Endothelial cell of umbilical vein (primary cell): Measurements from ENCODE around the gene CFAP161. TPM values are rescaled to one million over a fixed set of nuclear protein-coding genes. Genes with fewer than 3 reads are reported as not detected.
A peak's percentile ranks its signal among the peaks of the same experiment; 100 is the strongest.

ENCODE experiments used
- BruUV-seq: library from RNA; stranded (reverse); fragments of 400-500 nt; replicated peaks from 2 replicates; lab custom pipeline; 2021; lab: Mats Ljungman, UMichigan
- CTCF ChIA-PET: fragments of 300-600, 350-600 bp; sonication (Branson Sonifier 250); formaldehyde crosslinking; loops from one replicate; lab custom pipeline; 2021; ENCODE audit warnings: antibody characterized with exemption, inconsistent platforms; lab: Charles Lee
- POLR2A ChIA-PET: fragments of 300-600, 350-600 bp; sonication (Branson Sonifier 250); formaldehyde crosslinking; loops from one replicate; lab custom pipeline; 2021; ENCODE audit warnings: antibody characterized with exemption, inconsistent platforms; lab: Charles Lee
- DNase-seq: peaks from one replicate; pipeline ENCODE4 v3.0.0-alpha.2; 2011; ENCODE audit warnings: low read depth, low spot score
- FAIRE-seq: peaks from 2 replicates; lab custom pipeline; 2011; peaks lifted over from hg19 to GRCh38; lab: Jason Lieb, UNC
- H2AFZ ChIP-seq: 2 replicates; pipeline ENCODE4 v1.6.0; 2012; ENCODE audit warnings: low read depth, low read length, control low read depth, inconsistent platforms
- H3K27ac ChIP-seq: 2 replicates; pipeline ENCODE4 v1.5.1; 2011; ENCODE audit warnings: low read depth, mild to moderate bottlenecking, control low read depth, low read length, moderate library complexity; ENCODE audit not compliant: insufficient read depth
- H3K27me3 ChIP-seq, 2 experiments: 2 replicates each; pipeline versions ENCODE4 v1.6.0 to v1.6.1; 2011; ENCODE audit warnings: low read length in 2 of 2, mixed read lengths in 1 of 2; ENCODE audit not compliant: control insufficient read depth in 2 of 2, insufficient read depth in 2 of 2
- H3K36me3 ChIP-seq, 2 experiments: 2 replicates in 1 of 2; 3 replicates in 1 of 2; pipeline ENCODE4 v1.5.1; 2011; ENCODE audit warnings: low read length in 2 of 2, mild to moderate bottlenecking in 1 of 2, moderate library complexity in 1 of 2; ENCODE audit not compliant: control insufficient read depth in 2 of 2, insufficient read depth in 2 of 2; ENCODE audit errors: extremely low read depth in 1 of 2
- H3K4me1 ChIP-seq: 3 replicates; pipeline ENCODE4 v1.5.1; 2011; ENCODE audit warnings: mild to moderate bottlenecking, low read length; ENCODE audit not compliant: control insufficient read depth, insufficient read depth; ENCODE audit errors: extremely low read depth
- H3K4me2 ChIP-seq: 2 replicates; pipeline ENCODE4 v1.6.1; 2011; ENCODE audit warnings: low read length, control low read depth, mixed read lengths; ENCODE audit not compliant: insufficient read depth
- H3K4me3 ChIP-seq, 3 experiments: fragments of 200-600 bp in 1 of 3; sonication (generic), shearing (Covaris generic) in 1 of 3; replicated peaks in 1 of 3; 2 replicates each; pipeline ENCODE4 v1.5.1; 2011 to 2016; ENCODE audit warnings: control low read depth in 3 of 3, low read length in 3 of 3, mild to moderate bottlenecking in 2 of 3, inconsistent platforms in 1 of 3, low read depth in 1 of 3, moderate library complexity in 1 of 3; ENCODE audit not compliant: insufficient read depth in 1 of 3
- H3K79me2 ChIP-seq: 2 replicates; pipeline ENCODE4 v1.6.0; 2012; ENCODE audit warnings: low read length, inconsistent platforms; ENCODE audit not compliant: control insufficient read depth, insufficient read depth
- H3K9ac ChIP-seq: replicated peaks from 2 replicates; pipeline ENCODE3; 2011; ENCODE audit warnings: low read length, control low read depth; ENCODE audit not compliant: insufficient read depth; ENCODE audit errors: extremely low read depth
- H3K9me1 ChIP-seq: replicated peaks from 3 replicates; pipeline ENCODE4 v1.6.0; 2011; ENCODE audit warnings: mild to moderate bottlenecking, low read length; ENCODE audit not compliant: control insufficient read depth, insufficient read depth; ENCODE audit errors: extremely low read depth
- H3K9me3 ChIP-seq: replicated peaks from 2 replicates; pipeline ENCODE4 v1.5.1; 2012; ENCODE audit warnings: low read length, inconsistent platforms; ENCODE audit not compliant: control insufficient read depth, insufficient read depth
- H4K20me1 ChIP-seq: replicated peaks from 2 replicates; pipeline ENCODE3; 2011; ENCODE audit warnings: mild to moderate bottlenecking, low read length; ENCODE audit not compliant: control insufficient read depth, insufficient read depth; ENCODE audit errors: extremely low read depth
- EZH2 ChIP-seq: IDR thresholded peaks from 2 replicates; pipeline ENCODE4 v1.6.1; 2012; ENCODE audit warnings: borderline replicate concordance, low read depth, mild to moderate bottlenecking, moderate library complexity, low read length, inconsistent platforms; ENCODE audit not compliant: severe bottlenecking
- FOS ChIP-seq: IDR thresholded peaks from 2 replicates; pipeline ENCODE4 v1.6.1; 2011; ENCODE audit warnings: mild to moderate bottlenecking, low read length, moderate library complexity, borderline replicate concordance; ENCODE audit not compliant: insufficient read depth
- GATA2 ChIP-seq: IDR thresholded peaks from 2 replicates; pipeline ENCODE4 v1.7.0; 2011; ENCODE audit warnings: low read depth, mild to moderate bottlenecking, moderate library complexity, mixed read lengths, low read length; ENCODE audit not compliant: insufficient read length, insufficient read depth
- JUN ChIP-seq: IDR thresholded peaks from 2 replicates; pipeline ENCODE4 v1.6.1; 2011; ENCODE audit warnings: borderline replicate concordance, low read depth; ENCODE audit not compliant: insufficient read length, insufficient read depth
- MAX ChIP-seq: IDR thresholded peaks from 2 replicates; pipeline ENCODE4 v1.6.1; 2011; ENCODE audit not compliant: insufficient read depth, insufficient read length
- MYC ChIP-seq: IDR thresholded peaks from one replicate; pipeline ENCODE4 v1.6.1; 2011; ENCODE audit warnings: mild to moderate bottlenecking, low read depth, low read length
- POLR2A ChIP-seq: IDR thresholded peaks from 2 replicates; pipeline ENCODE4 v1.6.1; 2012; ENCODE audit warnings: low read depth, mild to moderate bottlenecking, control low read depth, low read length
- POLR2AphosphoS5 ChIP-seq: IDR thresholded peaks from 2 replicates; pipeline ENCODE4 v1.6.1; 2012; ENCODE audit warnings: low read depth, mild to moderate bottlenecking, control low read depth, low read length, moderate library complexity; ENCODE audit not compliant: insufficient read depth
- dilution Hi-C: fragments of 300-500 bp; cut with MboI; formaldehyde crosslinking; loops from one replicate; pipeline ENCODE4 v1.15.0; 2019; ENCODE audit warnings: low sequenced_read_pairs; ENCODE audit not compliant: extremely low pct_ligation_motif_present
- intact Hi-C: fragments of 100-400 bp; cut with micrococcal nuclease; formaldehyde crosslinking; loops from one replicate; pipeline ENCODE4 v1.10.0; 2022
- polyA plus RNA-seq, 4 experiments: library from polyadenylated mRNA; depleted of rRNA in 3 of 4; stranded (reverse) in 3 of 4; unstranded in 1 of 4; fragments of >200 nt; gene quantifications; 2 replicates each; pipeline versions ENCODE4 v1.2.1 to v1.2.3, GENCODE V29; 2011 to 2012; ENCODE audit warnings: missing spikeins in 1 of 4
- total RNA-seq: library from RNA; stranded (reverse); gene quantifications from 2 replicates; pipeline ENCODE4 v1.2.3, GENCODE V29; 2021
- TF ChIP-seq, protein P1 (sequence below), 2 donors: IDR thresholded peaks; 1 replicate in 1 of 2; 2 replicates in 1 of 2; pipeline ENCODE4 v1.5.1; 2011; ENCODE audit warnings: low read length in 2 of 2, mild to moderate bottlenecking in 2 of 2, moderate library complexity in 2 of 2, control low read depth in 1 of 2, inconsistent platforms in 1 of 2, low read depth in 1 of 2; ENCODE audit not compliant: insufficient read depth in 1 of 2; ENCODE audit errors: extremely low read depth in 1 of 2

The CFAP161 gene
- total and polyA plus RNA-seq, 2 donors (not counting 3 experiments of a cell fraction or from before 2014, with no cell fraction given) = 0.08 TPM; not detected in 1

- Histone ChIP-seq H4K20me1 (no peaks in the 10 kb centered on the region), H3K9ac (no peak overlapping the region), H3K27ac (no peak overlapping the region), H3K4me1 (no peaks in the 10 kb centered on the region), H3K36me3 (no peaks in the 10 kb centered on the region), H3K4me3 (no peak overlapping the region), H3K9me3 (no peaks in the 10 kb centered on the region), H3K9me1 (no peaks in the 10 kb centered on the region), H3K27me3 (no peaks in the 10 kb centered on the region), H3K4me2 (no peak overlapping the region), H2AFZ (no peak overlapping the region), H3K79me2 (no peaks in the 10 kb centered on the region)
- BruUV-seq = no TSS peak
- DNase-seq = peak; percentile 41
- intact Hi-C loops = loop anchor here (1.0 kb wide), 1 partner anchor 111 kb away; no protein-coding TSS in a partner anchor
- TF ChIP-seq, protein P1, sequence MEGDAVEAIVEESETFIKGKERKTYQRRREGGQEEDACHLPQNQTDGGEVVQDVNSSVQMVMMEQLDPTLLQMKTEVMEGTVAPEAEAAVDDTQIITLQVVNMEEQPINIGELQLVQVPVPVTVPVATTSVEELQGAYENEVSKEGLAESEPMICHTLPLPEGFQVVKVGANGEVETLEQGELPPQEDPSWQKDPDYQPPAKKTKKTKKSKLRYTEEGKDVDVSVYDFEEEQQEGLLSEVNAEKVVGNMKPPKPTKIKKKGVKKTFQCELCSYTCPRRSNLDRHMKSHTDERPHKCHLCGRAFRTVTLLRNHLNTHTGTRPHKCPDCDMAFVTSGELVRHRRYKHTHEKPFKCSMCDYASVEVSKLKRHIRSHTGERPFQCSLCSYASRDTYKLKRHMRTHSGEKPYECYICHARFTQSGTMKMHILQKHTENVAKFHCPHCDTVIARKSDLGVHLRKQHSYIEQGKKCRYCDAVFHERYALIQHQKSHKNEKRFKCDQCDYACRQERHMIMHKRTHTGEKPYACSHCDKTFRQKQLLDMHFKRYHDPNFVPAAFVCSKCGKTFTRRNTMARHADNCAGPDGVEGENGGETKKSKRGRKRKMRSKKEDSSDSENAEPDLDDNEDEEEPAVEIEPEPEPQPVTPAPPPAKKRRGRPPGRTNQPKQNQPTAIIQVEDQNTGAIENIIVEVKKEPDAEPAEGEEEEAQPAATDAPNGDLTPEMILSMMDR (IDR thresholded peaks at IDR 0.05; ENCODE audit: extremely low read depth in 1 of 2, insufficient read depth in 1 of 2, low read depth in 1 of 2, low read length in 2 of 2) = peak; percentile 28 to 37
- TF ChIP-seq FOS = no peak
- dilution Hi-C loops = no loop called here
- peak; percentile 55 for FAIRE-seq
- POLR2A ChIA-PET = no interaction called here
- CTCF ChIA-PET = interaction anchor here (0.6 to 10.3 kb wide), 44 partner anchors 9 to 1094 kb away, joined by 3 to 472 read pairs (median 5); partner anchors contain the start of genes CEMIP and STARD5
Observed at GRCh38 chr15:81155375-81156218, 21.5 kb downstream of the CFAP161 start.

GRCh38 chr15:81156324-81156723 lies 22.3 kb downstream of the CFAP161 start:
- intact Hi-C loops (no loop called here), dilution Hi-C loops (no loop called here)
- no peaks in the 10 kb centered on the region for H3K4me1 ChIP-seq
- no peak for DNase-seq
- no peaks in the 10 kb centered on the region for H3K9me3 ChIP-seq
- BruUV-seq = no TSS peak
- no peak overlapping the region for H3K4me3 ChIP-seq
- no peak for TF ChIP-seq MYC
- TF ChIP-seq GATA2 = no peak
- no peak for TF ChIP-seq POLR2A
- no peak for TF ChIP-seq POLR2AphosphoS5
- TF ChIP-seq, protein P1 (IDR thresholded peaks at IDR 0.05; ENCODE audit: extremely low read depth in 1 of 2, insufficient read depth in 1 of 2, low read depth in 1 of 2, low read length in 2 of 2) = no peak
- no peak for TF ChIP-seq EZH2
- no peak for TF ChIP-seq MAX
- no peak for TF ChIP-seq JUN
- TF ChIP-seq FOS = no peak
- POLR2A ChIA-PET = no interaction called here
- H3K4me2 ChIP-seq = no peak overlapping the region
- H3K9ac ChIP-seq = no peak overlapping the region
- no peak overlapping the region for H2AFZ ChIP-seq
- H3K36me3 ChIP-seq = no peaks in the 10 kb centered on the region
- H3K27ac ChIP-seq = no peak overlapping the region
- no peaks in the 10 kb centered on the region for H4K20me1 ChIP-seq
- CTCF ChIA-PET = interaction anchor here (0.6 to 10.3 kb wide), 39 partner anchors 8 to 377 kb away, joined by 3 to 472 read pairs (median 5); partner anchors contain the start of genes CEMIP and STARD5
- no peaks in the 10 kb centered on the region for H3K79me2 ChIP-seq
- no peaks in the 10 kb centered on the region for H3K9me1 ChIP-seq
- peaks cover 0 to 2% of the 10 kb centered on the region in 2 experiments for H3K27me3 ChIP-seq
- no peak for FAIRE-seq
